Lower leg skin (tissue), 3 donors: ENCODE results near the gene PAK6.

ENCODE experiments used
- CTCF ChIP-seq, 3 donors: fragments of 450-650 bp; IDR thresholded peaks; one replicate each; pipeline ENCODE4 v1.5.1; 2016; ENCODE audit warnings: antibody characterized with exemption in 3 of 3, mild to moderate bottlenecking in 3 of 3, moderate library complexity in 2 of 3
- POLR2A ChIP-seq, 2 donors: fragments of 450-650 bp; IDR thresholded peaks; one replicate each; pipeline ENCODE4 v1.6.1; 2016 to 2017; ENCODE audit warnings: antibody characterized with exemption in 2 of 2, mild to moderate bottlenecking in 1 of 2, moderate library complexity in 1 of 2

- no peak for TF ChIP-seq CTCF (IDR thresholded peaks at IDR 0.05)
- TF ChIP-seq POLR2A (IDR thresholded peaks at IDR 0.05), result no peak
Observed at GRCh38 chr15:40242601-40243000, 3.7 kb downstream of the PAK6 start.
